HG02840 (cell line): ENCODE data around the gene TGFBR3.

Experiments used
- ATAC-seq: cut with Tn5 transposase; IDR thresholded peaks from one replicate; pipeline ENCODE4 v1.9.1; 2021; ENCODE audit warnings: mild to moderate bottlenecking, moderate library complexity, moderate number of reproducible peaks; ENCODE audit not compliant: unreplicated experiment, low FRiP score

TGFBR3 gene

GRCh38 chr1:91828583-91829281 lies 57.2 kb downstream of the TGFBR3 start:
- ATAC-seq = no peak

- no peak for ATAC-seq
Observed at GRCh38 chr1:91827459-91828321, 58.3 kb downstream of the TGFBR3 start.

GRCh38 chr1:91827087-91827458 lies 58.9 kb downstream of the TGFBR3 start:
- ATAC-seq = no peak

- ATAC-seq = no peak
Observed at GRCh38 chr1:91826649-91827048, 59.3 kb downstream of the TGFBR3 start.

GRCh38 chr1:91826248-91826647 lies 59.7 kb downstream of the TGFBR3 start:
- ATAC-seq = no peak

- ATAC-seq = no peak
Observed at GRCh38 chr1:91821126-91821868, 64.7 kb downstream of the TGFBR3 start.

- no peak for ATAC-seq
Observed at GRCh38 chr1:91819038-91819788, 66.7 kb downstream of the TGFBR3 start.

- no peak for ATAC-seq
Observed at GRCh38 chr1:91818713-91818975, 67.3 kb downstream of the TGFBR3 start.

- no peak for ATAC-seq
Observed at GRCh38 chr1:91817211-91817905, 68.6 kb downstream of the TGFBR3 start.

- no peak for ATAC-seq
Observed at GRCh38 chr1:91816031-91816430, 69.9 kb downstream of the TGFBR3 start.

- ATAC-seq = no peak
Observed at GRCh38 chr1:91814448-91814847, 71.5 kb downstream of the TGFBR3 start.

GRCh38 chr1:91813813-91814212 lies 72.1 kb downstream of the TGFBR3 start:
- ATAC-seq = no peak

- ATAC-seq = no peak
Observed at GRCh38 chr1:91811363-91812025, 74.5 kb downstream of the TGFBR3 start.

GRCh38 chr1:91809317-91809716 lies 76.6 kb downstream of the TGFBR3 start:
- no peak for ATAC-seq

GRCh38 chr1:91807921-91808620 lies 77.9 kb downstream of the TGFBR3 start:
- no peak for ATAC-seq

- ATAC-seq = no peak
Observed at GRCh38 chr1:91806769-91807700, 78.9 kb downstream of the TGFBR3 start.

GRCh38 chr1:91806181-91806768 lies 79.7 kb downstream of the TGFBR3 start:
- no peak for ATAC-seq
